ENCODE measurements around the gene TMPRSS9. TPM values are rescaled to one million over a fixed set of nuclear protein-coding genes. Genes with fewer than 3 reads are reported as not detected.

Gene TMPRSS9
- total RNA-seq, 1 donor from 2014 or later = 0.41 TPM

DNA sequence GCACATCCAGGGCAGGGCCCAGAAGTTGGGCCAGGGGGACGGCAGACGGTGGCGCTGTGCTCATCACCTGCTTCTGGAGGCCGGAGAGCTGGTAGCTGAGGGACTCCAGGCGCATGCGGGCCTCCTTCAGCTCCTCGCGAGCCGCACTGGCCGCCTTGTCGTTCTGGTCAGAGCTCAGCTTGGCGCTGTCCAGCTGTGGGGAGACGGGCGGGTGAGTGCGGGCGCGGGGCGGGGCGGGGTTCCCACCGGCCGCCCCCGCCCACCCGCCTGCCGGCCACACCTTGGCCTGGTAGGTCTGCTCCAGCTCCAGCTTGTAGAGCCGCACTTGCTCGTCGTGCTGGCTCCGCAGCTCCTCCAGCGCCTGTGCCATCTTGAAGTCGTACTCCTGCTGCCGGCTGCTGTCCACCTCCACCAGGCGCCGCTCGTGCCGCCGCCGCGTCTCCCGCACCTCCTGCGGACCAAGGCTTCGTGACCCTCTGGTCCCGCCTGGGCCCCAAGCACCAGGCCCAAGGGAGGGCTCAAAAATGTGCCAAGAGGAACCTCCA, 74.7 kb downstream of the TMPRSS9 start:
- H3K27ac Mint-ChIP-seq = no peak overlapping the region
- no peak for DNase-seq (ENCODE audit: extremely low spot score, unreplicated experiment)
- TF ChIP-seq, protein P1, sequence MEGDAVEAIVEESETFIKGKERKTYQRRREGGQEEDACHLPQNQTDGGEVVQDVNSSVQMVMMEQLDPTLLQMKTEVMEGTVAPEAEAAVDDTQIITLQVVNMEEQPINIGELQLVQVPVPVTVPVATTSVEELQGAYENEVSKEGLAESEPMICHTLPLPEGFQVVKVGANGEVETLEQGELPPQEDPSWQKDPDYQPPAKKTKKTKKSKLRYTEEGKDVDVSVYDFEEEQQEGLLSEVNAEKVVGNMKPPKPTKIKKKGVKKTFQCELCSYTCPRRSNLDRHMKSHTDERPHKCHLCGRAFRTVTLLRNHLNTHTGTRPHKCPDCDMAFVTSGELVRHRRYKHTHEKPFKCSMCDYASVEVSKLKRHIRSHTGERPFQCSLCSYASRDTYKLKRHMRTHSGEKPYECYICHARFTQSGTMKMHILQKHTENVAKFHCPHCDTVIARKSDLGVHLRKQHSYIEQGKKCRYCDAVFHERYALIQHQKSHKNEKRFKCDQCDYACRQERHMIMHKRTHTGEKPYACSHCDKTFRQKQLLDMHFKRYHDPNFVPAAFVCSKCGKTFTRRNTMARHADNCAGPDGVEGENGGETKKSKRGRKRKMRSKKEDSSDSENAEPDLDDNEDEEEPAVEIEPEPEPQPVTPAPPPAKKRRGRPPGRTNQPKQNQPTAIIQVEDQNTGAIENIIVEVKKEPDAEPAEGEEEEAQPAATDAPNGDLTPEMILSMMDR (conservative IDR thresholded peaks at IDR 0.05) = no peak
- no peaks in the 10 kb centered on the region for H3K9me3 Mint-ChIP-seq
- no peaks in the 10 kb centered on the region for H3K27me3 Mint-ChIP-seq
- H3K4me1 Mint-ChIP-seq (ENCODE audit: unreplicated experiment) = no peaks in the 10 kb centered on the region
- H3K4me3 Mint-ChIP-seq = no peak overlapping the region
- H3K36me3 Mint-ChIP-seq = no peaks in the 10 kb centered on the region

DNA sequence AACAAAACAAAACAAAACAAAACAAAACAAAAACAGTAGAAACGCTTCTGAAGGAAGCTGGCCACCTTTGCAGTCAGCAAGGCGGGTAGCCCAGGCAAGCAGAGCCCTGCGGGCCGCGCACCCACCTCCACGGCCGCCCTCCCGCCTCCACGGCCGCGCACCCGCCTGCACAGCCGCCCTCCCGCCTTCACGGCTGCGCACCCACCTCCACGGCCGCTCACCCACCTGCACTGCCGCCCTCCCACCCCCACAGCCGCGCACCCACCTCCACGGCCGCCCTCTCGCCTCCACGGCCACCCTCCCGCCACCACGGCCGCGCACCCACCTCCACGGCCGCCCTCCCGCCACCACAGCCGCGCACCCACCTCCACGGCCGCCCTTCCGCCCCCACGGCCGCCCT, 76.3 kb downstream of the TMPRSS9 start:
- DNase-seq (ENCODE audit: extremely low spot score, unreplicated experiment) = no peak
- Mint-ChIP-seq H3K27me3 (no peaks in the 10 kb centered on the region), H3K9me3 (no peaks in the 10 kb centered on the region), H3K4me1 (ENCODE audit: unreplicated experiment) (no peaks in the 10 kb centered on the region), H3K27ac (no peak overlapping the region), H3K36me3 (peaks cover 4% of the 10 kb centered on the region), H3K4me3 (no peak overlapping the region)
- TF ChIP-seq, protein P1 (conservative IDR thresholded peaks at IDR 0.05) = no peak

DNA sequence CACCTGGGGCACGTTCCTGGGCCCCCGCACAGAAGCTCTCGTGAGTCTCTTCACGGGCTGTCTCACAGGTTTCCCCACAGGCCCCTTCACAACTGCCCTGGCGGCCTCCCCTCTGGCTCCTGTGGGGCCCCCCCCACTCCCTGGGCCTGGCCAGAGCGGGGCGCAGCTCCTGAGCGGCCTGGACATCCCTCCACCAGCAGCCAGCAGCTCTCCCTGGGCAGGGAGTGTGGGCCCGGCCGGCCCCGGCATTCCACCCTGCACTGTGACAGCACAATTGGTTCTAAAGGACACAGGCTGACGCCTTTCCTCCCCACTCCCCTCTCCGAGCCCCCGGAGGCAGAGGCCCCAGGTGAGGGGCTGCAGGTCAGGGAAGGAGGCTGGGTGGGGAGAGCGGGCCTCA, 76.9 kb downstream of the TMPRSS9 start:
- Mint-ChIP-seq H3K4me1 (ENCODE audit: unreplicated experiment) (no peaks in the 10 kb centered on the region), H3K27me3 (no peaks in the 10 kb centered on the region), H3K36me3 (peaks cover 4% of the 10 kb centered on the region), H3K4me3 (no peak overlapping the region), H3K9me3 (no peaks in the 10 kb centered on the region), H3K27ac (no peak overlapping the region)
- DNase-seq (ENCODE audit: extremely low spot score, unreplicated experiment) = no peak
- TF ChIP-seq, protein P1 (conservative IDR thresholded peaks at IDR 0.05) = no peak

DNA sequence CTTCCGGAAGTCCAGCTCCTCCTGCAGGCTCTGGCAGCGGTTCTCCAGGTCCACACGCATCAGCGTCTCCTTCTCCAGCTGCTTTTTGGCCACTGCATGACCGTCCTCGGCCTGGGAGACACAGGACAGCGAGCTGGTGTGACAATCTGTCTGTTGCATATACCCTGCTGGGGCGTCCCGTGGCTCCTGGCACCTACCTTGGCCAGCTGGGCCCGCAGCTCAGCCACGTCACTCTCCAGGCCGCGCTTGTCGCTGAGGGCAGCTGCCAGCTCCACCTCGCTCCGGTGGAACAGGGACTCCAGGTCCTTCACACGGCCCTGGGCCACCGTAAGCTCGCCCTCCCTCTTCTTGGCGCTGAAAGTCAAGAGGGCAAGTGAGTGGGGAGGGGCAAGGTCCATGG, 78.1 kb downstream of the TMPRSS9 start:
- Mint-ChIP-seq H3K4me1 (ENCODE audit: unreplicated experiment) (no peaks in the 10 kb centered on the region), H3K36me3 (peaks cover 4% of the 10 kb centered on the region), H3K27ac (no peak overlapping the region), H3K9me3 (no peaks in the 10 kb centered on the region), H3K4me3 (no peak overlapping the region), H3K27me3 (no peaks in the 10 kb centered on the region)
- DNase-seq (ENCODE audit: extremely low spot score, unreplicated experiment) = no peak
- TF ChIP-seq, protein P1 (conservative IDR thresholded peaks at IDR 0.05) = no peak

DNA sequence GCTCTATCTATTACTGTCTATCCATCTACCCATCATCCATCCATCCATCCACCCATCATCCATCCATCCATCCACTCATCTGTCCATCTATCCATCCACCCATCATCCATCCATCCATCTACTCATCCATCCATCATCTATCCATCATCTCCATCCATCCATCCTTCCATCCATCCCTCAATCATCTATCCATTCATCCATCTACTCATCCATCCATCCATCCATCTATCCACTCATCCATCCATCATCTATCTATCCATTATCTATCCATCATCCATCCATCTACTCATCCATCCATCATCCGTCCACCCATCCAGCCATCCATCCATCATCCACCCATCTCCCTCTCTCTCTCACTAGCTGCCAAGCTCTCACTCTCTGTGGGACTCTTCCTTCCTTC, 80.5 kb downstream of the TMPRSS9 start:
- Mint-ChIP-seq H3K4me3 (no peak overlapping the region), H3K36me3 (peaks cover 7% of the 10 kb centered on the region), H3K27ac (no peak overlapping the region), H3K9me3 (no peaks in the 10 kb centered on the region), H3K4me1 (ENCODE audit: unreplicated experiment) (no peaks in the 10 kb centered on the region), H3K27me3 (no peaks in the 10 kb centered on the region)
- no peak for DNase-seq (ENCODE audit: extremely low spot score, unreplicated experiment)
- TF ChIP-seq, protein P1 (conservative IDR thresholded peaks at IDR 0.05) = no peak
